Globus pallidus (tissue), 1 donor: ENCODE results near the gene ANKRD36C.
"Not testable (repeated sequence)": the region's sequence is repeated elsewhere in the genome, so short reads cannot be mapped to it uniquely, and the experiment has no call there.

Source experiments
- DNase-seq: peaks from one replicate; pipeline ENCODE4 v3.0.0-alpha.2; 2015; ENCODE audit warnings: low spot score

The ANKRD36C gene

DNA sequence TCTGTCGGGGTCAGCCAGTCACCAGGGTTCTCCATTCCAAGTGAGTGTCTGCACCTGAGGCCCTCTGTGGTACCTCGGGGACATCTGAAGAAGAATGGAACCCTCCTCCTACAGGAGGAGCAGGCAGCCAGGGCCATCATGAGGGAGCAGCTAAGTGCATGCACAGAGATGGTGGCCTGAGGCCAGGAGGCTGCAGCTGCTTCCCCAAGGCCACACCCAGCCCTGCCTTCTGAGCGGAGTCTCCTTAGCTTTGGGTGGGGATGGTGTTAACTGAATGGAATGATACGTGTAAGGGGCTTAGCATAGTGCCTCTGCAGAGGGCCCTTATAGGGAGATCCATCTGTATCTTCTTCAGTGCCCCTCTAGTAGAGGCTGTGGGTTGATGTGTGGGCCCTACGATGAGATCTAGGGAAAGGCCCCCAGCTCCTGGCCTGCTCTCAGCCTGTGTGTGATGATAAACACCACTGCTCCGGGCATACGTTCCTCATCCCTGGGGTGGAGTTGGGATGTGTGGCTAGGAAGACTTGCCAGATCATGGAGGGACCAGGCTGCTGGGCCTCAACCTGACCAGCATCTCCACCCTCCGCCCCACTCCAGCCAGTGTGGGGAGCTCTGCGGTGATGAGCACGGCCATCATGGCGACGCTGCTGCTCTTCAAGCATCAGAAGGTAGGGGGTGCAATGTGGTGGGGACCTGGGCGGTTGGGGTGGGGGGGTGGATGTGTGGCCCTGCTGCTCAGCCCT, 192.3 kb downstream of the ANKRD36C start:
- DNase-seq: not testable (repeated sequence)

DNA sequence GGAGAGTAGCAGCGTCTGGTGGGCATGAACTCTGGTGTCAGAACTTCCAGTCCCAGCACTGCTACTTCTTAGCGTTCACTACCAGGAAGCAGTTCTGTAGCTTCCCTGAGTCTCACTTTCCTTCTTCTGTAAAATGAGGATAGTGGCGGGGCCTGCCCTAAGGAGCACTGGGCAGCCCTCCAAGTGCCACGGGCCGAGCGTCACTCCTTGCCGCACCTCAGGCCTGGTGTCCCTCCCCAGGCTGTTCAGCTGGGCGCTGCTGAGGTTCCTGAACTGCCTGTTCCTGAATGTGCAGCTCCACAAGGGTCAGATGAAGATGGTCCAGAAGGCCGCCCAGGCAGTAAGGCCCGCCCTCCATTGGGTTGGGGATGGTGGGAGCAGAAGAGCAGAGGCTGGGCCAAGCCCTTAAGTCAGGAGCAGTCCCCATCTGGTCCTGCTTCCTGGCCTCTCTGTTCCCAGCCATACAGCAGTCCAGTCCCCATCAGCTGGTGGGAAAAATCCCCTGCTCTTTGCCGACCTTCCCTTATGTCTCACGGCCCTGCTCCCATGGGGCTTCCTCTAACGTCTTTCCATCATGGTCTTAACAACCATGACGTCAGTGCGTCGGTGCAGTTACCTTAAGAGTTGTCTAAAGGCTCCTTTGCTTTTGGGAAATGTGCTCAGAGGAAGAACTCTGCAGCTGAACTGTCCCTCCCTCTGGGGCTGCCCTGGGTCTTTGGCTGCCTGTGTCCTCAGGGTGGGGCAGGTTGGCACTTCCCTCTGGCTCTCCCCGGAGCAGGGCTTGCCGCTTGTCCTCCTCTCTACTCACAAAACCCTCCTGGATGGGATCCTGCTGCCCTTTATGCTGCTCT, 195.2 kb downstream of the ANKRD36C start:
- not testable (repeated sequence) for DNase-seq

DNA sequence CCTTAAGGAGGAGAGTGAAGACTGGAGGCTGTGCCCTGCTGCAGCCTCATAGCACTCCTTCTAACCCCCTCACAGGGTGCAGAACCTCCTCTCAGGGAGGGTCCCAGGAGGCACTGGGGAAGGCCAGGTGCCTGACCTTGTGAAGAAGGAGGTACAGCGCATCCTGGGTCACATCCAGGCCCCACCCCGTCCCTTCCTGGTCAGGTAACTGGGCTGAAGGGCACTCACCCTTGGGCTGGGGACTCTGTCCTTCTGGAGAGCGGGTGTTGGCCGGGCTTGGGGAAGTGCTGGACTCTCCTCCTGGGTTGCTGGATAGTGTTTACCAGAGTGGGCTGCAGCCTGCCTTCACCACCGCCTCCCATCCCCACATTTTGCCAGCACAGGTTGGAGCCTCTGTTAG, 197.7 kb downstream of the ANKRD36C start:
- not testable (repeated sequence) for DNase-seq

DNA sequence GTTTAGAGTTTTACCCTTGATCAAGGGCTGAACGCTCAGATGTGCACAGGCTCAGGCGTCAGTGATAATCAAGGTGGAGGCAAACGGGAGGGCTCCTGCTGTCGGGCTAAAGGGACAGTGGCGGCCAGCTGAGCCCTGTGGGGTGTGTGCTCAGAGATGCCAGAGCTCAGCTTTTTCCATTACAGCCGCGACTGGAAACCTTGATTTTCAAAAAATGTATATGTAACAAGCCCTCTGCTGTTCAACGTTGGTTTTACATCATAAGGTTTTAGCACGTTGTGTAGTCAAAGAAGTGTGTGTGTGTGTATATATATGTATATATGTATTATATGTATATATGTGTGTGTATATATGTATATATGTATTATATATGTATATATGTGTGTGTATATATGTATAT, 201.4 kb downstream of the ANKRD36C start:
- not testable (repeated sequence) for DNase-seq

DNA sequence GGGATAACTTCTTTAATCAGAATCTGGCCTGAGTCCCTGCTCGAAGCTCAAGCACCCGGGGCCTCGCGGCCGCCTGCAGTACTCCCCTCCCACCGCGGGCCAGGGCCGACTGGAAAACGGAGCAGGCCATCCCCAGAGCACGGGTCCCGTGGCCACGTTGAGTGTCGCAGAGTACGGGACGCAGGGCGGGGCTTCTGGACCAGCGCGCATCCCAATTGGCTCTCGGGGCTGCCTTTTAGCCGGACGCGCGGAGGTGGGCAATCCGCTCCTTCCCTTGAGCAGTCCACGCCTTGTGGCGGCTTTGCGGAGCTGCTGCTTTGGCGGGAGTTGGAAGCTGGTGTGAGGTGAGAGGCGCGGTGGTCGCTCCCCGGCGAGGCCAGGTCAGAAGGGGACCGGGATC, 202.2 kb downstream of the ANKRD36C start:
- not testable (repeated sequence) for DNase-seq

DNA sequence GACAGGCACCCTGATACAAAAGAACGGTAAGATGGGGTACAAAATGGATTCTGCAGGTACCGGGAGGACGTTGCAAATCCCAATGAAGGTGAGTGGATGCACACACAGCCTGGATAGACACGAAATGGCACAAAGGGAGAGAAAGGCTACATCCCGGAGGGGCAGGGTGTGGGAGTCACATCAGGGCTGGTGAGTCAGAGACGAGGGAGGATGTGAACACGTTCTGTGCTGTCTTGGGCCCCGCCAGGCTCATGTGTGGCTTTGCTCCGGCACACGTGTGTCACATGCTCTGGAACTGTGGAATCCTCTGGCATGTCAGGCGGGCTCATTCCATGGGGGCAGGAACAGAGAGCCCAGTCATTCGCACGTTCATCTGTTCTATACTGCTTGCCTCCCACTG, 203.0 kb downstream of the ANKRD36C start:
- DNase-seq: not testable (repeated sequence)
